Neural crest cell (in vitro differentiated cells): ENCODE measurements around the gene DYNLL2. TPM values are rescaled to one million over a fixed set of nuclear protein-coding genes. Genes with fewer than 3 reads are reported as not detected.

Experiments used
- DNase-seq: peaks from one replicate; pipeline ENCODE4 v3.0.0; 2021; ENCODE audit warnings: low read depth, mixed read lengths, low spot score
- H3K27ac Mint-ChIP-seq: one replicate; pipeline ENCODE4 v1.8.0; 2021; ENCODE audit warnings: mild to moderate bottlenecking, mixed read lengths; ENCODE audit not compliant: unreplicated experiment
- H3K27me3 Mint-ChIP-seq: 2 replicates; pipeline ENCODE4 v1.8.0; 2021; ENCODE audit warnings: low read depth, mild to moderate bottlenecking, mixed read lengths
- H3K36me3 Mint-ChIP-seq: 2 replicates; pipeline ENCODE4 v1.8.0; 2021; ENCODE audit warnings: low read depth, mild to moderate bottlenecking, mixed read lengths
- H3K4me1 Mint-ChIP-seq: 2 replicates; pipeline ENCODE4 v1.8.0; 2021; ENCODE audit warnings: mixed read lengths
- H3K4me3 Mint-ChIP-seq: one replicate; pipeline ENCODE4 v1.8.0; 2021; ENCODE audit warnings: mild to moderate bottlenecking, mixed read lengths
- H3K9me3 Mint-ChIP-seq: 2 replicates; pipeline ENCODE4 v1.8.0; 2021; ENCODE audit warnings: mixed read lengths
- CTCF ChIP-seq: fragments of 200-600 bp; sonication (generic); conservative IDR thresholded peaks from 2 replicates; pipeline ENCODE4 v1.5.0; 2021; ENCODE audit warnings: antibody characterized with exemption, mild to moderate bottlenecking
- total RNA-seq: library from RNA; stranded (reverse); gene quantifications from 2 replicates; pipeline ENCODE4 v1.2.1, GENCODE V29; 2021

Gene DYNLL2
- total RNA-seq, 1 donor from 2014 or later = 95.9 TPM

- Mint-ChIP-seq H3K27ac (no peak overlapping the region), H3K4me1 (peaks cover 11% of the 10 kb centered on the region), H3K4me3 (no peak overlapping the region), H3K9me3 (no peaks in the 10 kb centered on the region), H3K36me3 (peaks cover 6% of the 10 kb centered on the region), H3K27me3 (peaks cover 14% of the 10 kb centered on the region)
- no peak for TF ChIP-seq CTCF
- no peak for DNase-seq
Measured at GRCh38 chr17:58111676-58112075, 28.5 kb downstream of the DYNLL2 start.

- Mint-ChIP-seq H3K36me3 (no peaks in the 10 kb centered on the region), H3K4me3 (no peak overlapping the region)
Measured at GRCh38 chr17:58112970-58113631, 29.9 kb downstream of the DYNLL2 start.

GRCh38 chr17:58113947-58114346 is 30.7 kb downstream of the DYNLL2 start:
- peaks cover 27% of the 10 kb centered on the region for H3K27me3 Mint-ChIP-seq
- no peak overlapping the region for H3K4me3 Mint-ChIP-seq

More at GRCh38 chr17:58112970-58113631, 29.9 kb downstream of the DYNLL2 start:
- TF ChIP-seq CTCF = peak; percentile 99
- peaks cover 3% of the 10 kb centered on the region for H3K9me3 Mint-ChIP-seq
- no peak overlapping the region for H3K27ac Mint-ChIP-seq
- peaks cover 22% of the 10 kb centered on the region for H3K27me3 Mint-ChIP-seq
- peaks cover 11% of the 10 kb centered on the region for H3K4me1 Mint-ChIP-seq
- DNase-seq = peak; percentile 93

GRCh38 chr17:58117382-58117781 is 34.2 kb downstream of the DYNLL2 start:
- Mint-ChIP-seq H3K36me3 (no peaks in the 10 kb centered on the region), H3K4me1 (peaks cover 6% of the 10 kb centered on the region), H3K4me3 (no peak overlapping the region), H3K27ac (peak overlapping the region; percentile 57), H3K9me3 (peaks cover 3% of the 10 kb centered on the region), H3K27me3 (peaks cover 47% of the 10 kb centered on the region)
- TF ChIP-seq CTCF = no peak
- DNase-seq = no peak

More at GRCh38 chr17:58113947-58114346, 30.7 kb downstream of the DYNLL2 start:
- Mint-ChIP-seq H3K9me3 (peaks cover 3% of the 10 kb centered on the region), H3K4me1 (peaks cover 11% of the 10 kb centered on the region), H3K36me3 (no peaks in the 10 kb centered on the region), H3K27ac (no peak overlapping the region)
- no peak for DNase-seq
- no peak for TF ChIP-seq CTCF

GRCh38 chr17:58119491-58119890 is 36.3 kb downstream of the DYNLL2 start:
- Mint-ChIP-seq H3K27ac (no peak overlapping the region), H3K27me3 (peaks cover 43% of the 10 kb centered on the region), H3K4me3 (no peak overlapping the region), H3K36me3 (no peaks in the 10 kb centered on the region), H3K4me1 (no peaks in the 10 kb centered on the region), H3K9me3 (peaks cover 3% of the 10 kb centered on the region)
- DNase-seq = no peak
- TF ChIP-seq CTCF = no peak
